K562 (cell line): Measurements from ENCODE around the gene FCHSD1. TPM values are rescaled to one million over a fixed set of nuclear protein-coding genes. Genes with fewer than 3 reads are reported as not detected.

ENCODE experiments used
- CBX3 ChIP-seq, 2 experiments: IDR thresholded peaks; 1 replicate in 1 of 2; 2 replicates in 1 of 2; pipeline ENCODE4 v1.6.1; 2012; ENCODE audit warnings: inconsistent platforms in 2 of 2, low read length in 2 of 2, borderline replicate concordance in 1 of 2, control low read depth in 1 of 2
- ELK1 ChIP-seq: sonication (generic); formaldehyde crosslinking; IDR thresholded peaks from 2 replicates; pipeline ENCODE4 v1.8.1; 2022; ENCODE audit warnings: missing genetic modification reagents
- FOXP1 ChIP-seq: sonication (generic); formaldehyde crosslinking; IDR thresholded peaks from 2 replicates; pipeline ENCODE4 v1.8.0; 2022; ENCODE audit warnings: mild to moderate bottlenecking, missing genetic modification reagents
- HDAC2 ChIP-seq: fragments of 450-650 bp; IDR thresholded peaks from 2 replicates; pipeline ENCODE4 v1.6.1; 2016; ENCODE audit warnings: mild to moderate bottlenecking
- HDAC8 ChIP-seq: fragments of 450-650 bp; IDR thresholded peaks from 2 replicates; pipeline ENCODE4 v1.6.1; 2016; ENCODE audit warnings: mild to moderate bottlenecking, missing genetic modification characterization, moderate library complexity, missing compliant biosample characterization
- JUN ChIP-seq, 2 experiments: sonication (generic) in 1 of 2; formaldehyde crosslinking in 1 of 2; IDR thresholded peaks; 2 replicates each; pipeline versions ENCODE4 v1.6.1 to v1.8.0; 2012 to 2022; ENCODE audit warnings: borderline replicate concordance in 2 of 2, mild to moderate bottlenecking in 2 of 2, improper control_type of control experiment in 1 of 2, low read depth in 1 of 2, low read length in 1 of 2, missing genetic modification reagents in 1 of 2
- L3MBTL2 ChIP-seq: fragments of 450-650 bp; IDR thresholded peaks from 2 replicates; pipeline ENCODE4 v1.6.1; 2016; ENCODE audit warnings: mild to moderate bottlenecking, moderate library complexity
- MAFK ChIP-seq: IDR thresholded peaks from 2 replicates; pipeline ENCODE4 v1.6.1; 2011; ENCODE audit warnings: low read length, improper control_type of control experiment
- MCM2 ChIP-seq: fragments of 450-650 bp; IDR thresholded peaks from 2 replicates; pipeline ENCODE4 v1.6.1; 2017; ENCODE audit warnings: low read depth, mild to moderate bottlenecking
- MECOM ChIP-seq: fragments of 250-450 bp; sonication (Bioruptor Pico); IDR thresholded peaks from 2 replicates; pipeline ENCODE4 v1.8.0; 2022; ENCODE audit warnings: inconsistent platforms
- NBN ChIP-seq: fragments of 450-650 bp; IDR thresholded peaks from 2 replicates; pipeline ENCODE4 v1.6.1; 2016; ENCODE audit warnings: low read depth, mild to moderate bottlenecking
- POLR2A ChIP-seq: fragments of 450-650 bp; conservative IDR thresholded peaks from 2 replicates; pipeline ENCODE4 v1.6.1; 2016
- POU5F1 ChIP-seq: fragments of 150-350 bp; IDR thresholded peaks from 2 replicates; pipeline ENCODE4 v1.6.1; 2014; ENCODE audit warnings: borderline replicate concordance, low read length, low read depth, mild to moderate bottlenecking; ENCODE audit not compliant: partially characterized antibody
- SIX5 ChIP-seq, 2 experiments: IDR thresholded peaks; 2 replicates each; pipeline ENCODE4 v1.6.1; 2011; ENCODE audit warnings: low read length in 2 of 2, borderline replicate concordance in 1 of 2, low read depth in 1 of 2, mild to moderate bottlenecking in 1 of 2, moderate library complexity in 1 of 2; ENCODE audit not compliant: insufficient read depth in 1 of 2
- SREBF2 ChIP-seq: sonication (generic); formaldehyde crosslinking; IDR thresholded peaks from 2 replicates; pipeline ENCODE4 v1.4.0; 2020; ENCODE audit warnings: mild to moderate bottlenecking, missing genetic modification reagents
- ZNF197 ChIP-seq: fragments of 200-800 bp; sonication (Bioruptor generic); IDR thresholded peaks from 2 replicates; pipeline ENCODE4 v1.6.1; 2016; ENCODE audit warnings: low read depth, missing genetic modification characterization, missing compliant biosample characterization
- ZNF263 ChIP-seq: sonication (generic); formaldehyde crosslinking; IDR thresholded peaks from 2 replicates; pipeline ENCODE4 v1.8.0; 2022; ENCODE audit warnings: mild to moderate bottlenecking, missing genetic modification reagents, borderline replicate concordance
- ZNF408 ChIP-seq: fragments of 250-450 bp; sonication (Bioruptor Pico); IDR thresholded peaks from 2 replicates; pipeline ENCODE4 v1.4.0; 2020; ENCODE audit warnings: low read depth, mild to moderate bottlenecking, moderate library complexity
- ZNF561 ChIP-seq: fragments of 450-650 bp; formaldehyde crosslinking; conservative IDR thresholded peaks from 2 replicates; pipeline ENCODE4 v1.4.0; 2020; ENCODE audit warnings: mild to moderate bottlenecking, moderate library complexity
- ZNF766 ChIP-seq: fragments of 200-800 bp; sonication (Bioruptor generic); conservative IDR thresholded peaks from 2 replicates; pipeline ENCODE4 v1.6.1; 2016; ENCODE audit warnings: missing genetic modification characterization, missing compliant biosample characterization
- polyA plus RNA-seq, 8 experiments: library from polyadenylated mRNA; depleted of rRNA in 4 of 8; stranded (reverse) in 5 of 8; unstranded in 3 of 8; fragments of >200 nt; fragmentation: Nextera tagmentation in 2 of 8; fragmentation: Illumina TruSeq in 1 of 8; extraction: Ambion mirVana in 2 of 8; extraction: Trizol in 1 of 8; gene quantifications; 2 replicates each; pipeline versions ENCODE4 v1.2.1 to v1.2.3, GENCODE V29; 2011 to 2014; ENCODE audit warnings: inconsistent platforms in 1 of 8, missing spikeins in 1 of 8
- total RNA-seq, 7 experiments: library from RNA; depleted of rRNA in 6 of 7; stranded (reverse); fragments of >200 nt in 6 of 7; fragmentation: Illumina TruSeq in 2 of 7; extraction: Trizol in 2 of 7; gene quantifications; 2 replicates each; pipeline versions ENCODE4 v1.2.1 to v1.2.3, GENCODE V29; 2011 to 2021; ENCODE audit warnings: low replicate concordance in 1 of 7
- TF ChIP-seq, protein P1 (sequence below): fragments of 450-650 bp; IDR thresholded peaks from 2 replicates; pipeline ENCODE4 v1.6.1; 2016; ENCODE audit warnings: antibody characterized with exemption
- TF ChIP-seq, protein P2 (sequence below): fragments of 150-350 bp; IDR thresholded peaks from 2 replicates; pipeline ENCODE4 v1.6.1; 2014; ENCODE audit warnings: low read depth, mild to moderate bottlenecking, low read length, borderline replicate concordance

FCHSD1 gene
- total and polyA plus RNA-seq, 9 of the 15 experiments (the other 6 are each of a cell fraction or from before 2014, with no cell fraction given): 0.35 to 37.5 (median 13.6) TPM

- TF ChIP-seq, protein P1, sequence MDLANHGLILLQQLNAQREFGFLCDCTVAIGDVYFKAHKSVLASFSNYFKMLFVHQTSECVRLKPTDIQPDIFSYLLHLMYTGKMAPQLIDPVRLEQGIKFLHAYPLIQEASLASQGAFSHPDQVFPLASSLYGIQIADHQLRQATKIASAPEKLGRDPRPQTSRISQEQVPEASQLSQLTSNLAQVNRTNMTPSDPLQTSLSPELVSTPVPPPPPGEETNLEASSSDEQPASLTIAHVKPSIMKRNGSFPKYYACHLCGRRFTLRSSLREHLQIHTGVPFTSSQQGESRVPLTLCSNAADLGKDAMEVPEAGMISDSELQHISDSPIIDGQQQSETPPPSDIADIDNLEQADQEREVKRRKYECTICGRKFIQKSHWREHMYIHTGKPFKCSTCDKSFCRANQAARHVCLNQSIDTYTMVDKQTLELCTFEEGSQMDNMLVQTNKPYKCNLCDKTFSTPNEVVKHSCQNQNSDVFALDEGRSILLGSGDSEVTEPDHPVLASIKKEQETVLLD: peak; percentile 51; the same call in 1 of the 2 replicates
- TF ChIP-seq HDAC8 (no peak), SREBF2 (no peak), POU5F1 (no peak), ZNF263 (CRISPR knock-in tag) (0 out of 2 replicates have a peak, but pooled peaks have one; percentile 26), MECOM (no peak), ZNF766 (no peak), HDAC2 (no peak), ZNF408 (no peak), ELK1 (CRISPR knock-in tag) (no peak), MAFK (no peak), L3MBTL2 (peak; percentile 91), POLR2A (0 out of 2 replicates have a peak, but pooled peaks have one; percentile 28), NBN (0 out of 2 replicates have a peak, but pooled peaks have one; percentile 45), ZNF561 (CRISPR knock-in tag) (no peak), FOXP1 (CRISPR knock-in tag) (0 out of 2 replicates have a peak, but pooled peaks have one; percentile 2), SIX5 (IDR thresholded peaks at IDR 0.05; ENCODE audit: borderline replicate concordance in 1 of 2, insufficient read depth in 1 of 2, low read depth in 1 of 2, low read length in 2 of 2) (no peak), ZNF197 (no peak), CBX3 (IDR thresholded peaks at IDR 0.05; ENCODE audit: borderline replicate concordance in 1 of 2, low read length in 2 of 2) (peak in 1 of 2 experiments; percentile 40; a peak in 1 of 3 replicates), JUN (IDR thresholded peaks at IDR 0.05; ENCODE audit: borderline replicate concordance, low read depth, low read length) (peak; percentile 39; the same call in 1 of the 2 replicates), JUN (CRISPR knock-in tag; IDR thresholded peaks at IDR 0.05; ENCODE audit: borderline replicate concordance) (no peak), MCM2 (no peak)
- TF ChIP-seq, protein P2, sequence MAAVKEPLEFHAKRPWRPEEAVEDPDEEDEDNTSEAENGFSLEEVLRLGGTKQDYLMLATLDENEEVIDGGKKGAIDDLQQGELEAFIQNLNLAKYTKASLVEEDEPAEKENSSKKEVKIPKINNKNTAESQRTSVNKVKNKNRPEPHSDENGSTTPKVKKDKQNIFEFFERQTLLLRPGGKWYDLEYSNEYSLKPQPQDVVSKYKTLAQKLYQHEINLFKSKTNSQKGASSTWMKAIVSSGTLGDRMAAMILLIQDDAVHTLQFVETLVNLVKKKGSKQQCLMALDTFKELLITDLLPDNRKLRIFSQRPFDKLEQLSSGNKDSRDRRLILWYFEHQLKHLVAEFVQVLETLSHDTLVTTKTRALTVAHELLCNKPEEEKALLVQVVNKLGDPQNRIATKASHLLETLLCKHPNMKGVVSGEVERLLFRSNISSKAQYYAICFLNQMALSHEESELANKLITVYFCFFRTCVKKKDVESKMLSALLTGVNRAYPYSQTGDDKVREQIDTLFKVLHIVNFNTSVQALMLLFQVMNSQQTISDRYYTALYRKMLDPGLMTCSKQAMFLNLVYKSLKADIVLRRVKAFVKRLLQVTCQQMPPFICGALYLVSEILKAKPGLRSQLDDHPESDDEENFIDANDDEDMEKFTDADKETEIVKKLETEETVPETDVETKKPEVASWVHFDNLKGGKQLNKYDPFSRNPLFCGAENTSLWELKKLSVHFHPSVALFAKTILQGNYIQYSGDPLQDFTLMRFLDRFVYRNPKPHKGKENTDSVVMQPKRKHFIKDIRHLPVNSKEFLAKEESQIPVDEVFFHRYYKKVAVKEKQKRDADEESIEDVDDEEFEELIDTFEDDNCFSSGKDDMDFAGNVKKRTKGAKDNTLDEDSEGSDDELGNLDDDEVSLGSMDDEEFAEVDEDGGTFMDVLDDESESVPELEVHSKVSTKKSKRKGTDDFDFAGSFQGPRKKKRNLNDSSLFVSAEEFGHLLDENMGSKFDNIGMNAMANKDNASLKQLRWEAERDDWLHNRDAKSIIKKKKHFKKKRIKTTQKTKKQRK: no peak
These were observed 30.8 kb upstream of the FCHSD1 start, which contains the start of gene ARAP3 (continued) for GRCh38 chr5:141681695-141682641.
